NCI-H1048 (cell line): ENCODE results near the gene TSPAN18.

Source experiments
- DNase-seq: peaks from one replicate; lab custom pipeline; 2025; lab: John Stamatoyannopoulos, UW

TSPAN18 gene

DNA sequence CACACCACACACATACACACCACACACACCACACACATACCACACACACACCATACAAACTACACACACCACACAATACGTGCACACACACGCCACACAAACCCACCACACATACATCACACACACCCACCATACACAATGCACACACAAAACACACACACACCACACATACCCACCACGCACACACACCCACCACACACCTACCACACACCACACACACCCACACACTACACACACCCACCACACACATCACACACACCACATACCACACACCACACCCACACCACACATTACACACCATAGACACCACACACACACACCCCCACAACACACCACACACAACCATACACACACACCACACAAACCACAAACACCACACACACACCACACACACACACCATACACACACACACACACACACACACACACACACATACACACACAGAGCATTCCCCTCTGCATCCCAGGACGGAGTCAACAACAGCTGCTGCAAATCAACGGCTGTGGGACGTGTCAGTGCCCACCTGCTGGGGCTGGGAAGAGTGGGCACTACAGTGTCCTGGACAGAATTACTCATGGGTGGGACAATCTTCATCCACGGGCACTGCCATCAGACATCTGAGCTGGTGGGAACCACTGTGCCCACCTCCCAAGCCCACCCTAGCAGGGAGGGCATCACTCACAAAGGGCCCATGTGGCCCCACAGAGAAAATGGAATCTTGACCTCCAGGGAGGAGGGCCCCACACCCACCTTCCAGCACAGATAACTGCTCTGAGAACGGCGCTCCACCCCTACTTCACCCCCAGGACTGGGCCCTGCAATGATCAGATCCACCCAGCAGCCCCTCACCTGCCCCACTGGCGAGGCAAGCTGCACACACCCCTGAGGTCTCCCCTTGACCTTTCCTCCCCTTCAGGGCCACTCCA is 215.5 kb downstream of the TSPAN18 start:
- DNase-seq = no peak

DNA sequence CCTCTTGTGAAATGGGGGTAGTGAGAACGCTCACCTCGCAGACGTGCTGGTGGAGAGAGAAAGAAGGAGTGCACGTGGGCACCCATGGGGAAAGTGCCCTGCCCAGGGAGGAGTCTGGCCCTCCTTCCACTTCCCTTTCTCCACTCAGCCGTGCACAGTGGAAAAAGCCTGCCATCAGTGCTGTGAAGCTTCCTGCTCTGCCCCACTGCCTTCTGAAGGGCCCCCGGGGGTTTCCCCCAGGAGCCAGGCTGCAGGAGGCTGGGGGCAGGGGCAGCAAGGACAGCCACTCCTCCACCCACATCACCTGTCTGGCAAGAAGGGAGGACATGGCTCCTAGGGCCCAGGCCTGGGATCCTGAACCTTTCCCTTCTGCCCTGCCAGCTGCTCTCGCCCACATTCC is 216.4 kb downstream of the TSPAN18 start:
- DNase-seq = no peak

- DNase-seq = no peak
Observed at GRCh38 chr11:44943696-44944095, 216.9 kb downstream of the TSPAN18 start.

DNA sequence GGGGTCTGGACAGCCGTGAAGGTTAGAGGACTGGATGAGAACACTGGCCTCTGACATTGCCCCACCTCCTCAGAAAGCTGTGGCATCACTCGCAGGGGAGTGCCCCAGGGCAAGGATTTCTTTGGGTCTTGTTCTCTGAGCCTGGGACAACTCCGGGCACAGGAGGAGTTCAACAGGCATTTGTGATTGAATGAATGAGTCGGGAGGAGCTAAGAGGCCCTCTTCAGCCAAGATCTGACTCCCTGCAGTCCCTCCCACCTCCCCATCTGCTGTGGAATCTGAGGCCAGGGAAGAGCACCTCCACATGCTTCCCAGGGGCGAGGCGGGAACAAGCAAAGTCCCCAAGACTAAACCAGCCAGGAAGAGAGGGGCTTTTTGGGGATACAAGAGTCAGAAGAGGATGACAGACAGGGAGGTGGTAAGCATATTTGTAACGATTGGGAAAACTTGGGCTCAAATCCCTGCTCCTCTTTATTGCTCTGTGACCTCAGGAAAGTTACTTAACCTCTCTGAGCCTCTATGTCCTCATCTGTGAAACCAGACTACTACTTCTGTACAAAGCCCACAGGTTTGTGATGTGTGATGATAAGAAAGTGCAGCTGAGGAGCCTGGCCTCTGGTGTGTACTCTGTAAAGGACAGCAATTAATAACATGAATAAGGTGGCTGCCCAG is 217.6 kb downstream of the TSPAN18 start:
- no peak for DNase-seq

DNA sequence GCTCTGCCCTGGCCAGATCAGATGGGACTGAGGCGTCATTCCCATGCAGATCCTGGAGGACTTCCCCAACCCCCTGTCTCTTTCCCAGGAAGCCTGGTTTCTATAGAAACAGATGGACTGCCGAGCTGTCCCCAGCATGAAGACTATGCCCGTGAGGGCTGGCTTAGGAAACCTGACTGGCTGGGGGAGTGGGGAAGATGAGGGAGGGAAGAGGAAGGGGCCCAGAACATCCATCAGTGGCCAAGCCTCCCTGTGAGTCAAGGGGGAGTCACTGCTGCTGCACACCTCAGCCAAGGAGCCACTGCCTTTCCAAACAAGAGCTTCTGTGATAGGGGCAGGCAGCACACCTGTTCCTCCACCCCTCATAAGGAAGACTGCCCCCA is 218.1 kb downstream of the TSPAN18 start:
- no peak for DNase-seq

- DNase-seq = no peak
Observed at GRCh38 chr11:44945666-44946065, 218.9 kb downstream of the TSPAN18 start.

- DNase-seq = no peak
Observed at GRCh38 chr11:44946263-44946662, 219.5 kb downstream of the TSPAN18 start.

- DNase-seq = no peak
Observed at GRCh38 chr11:44947114-44947513, 220.4 kb downstream of the TSPAN18 start.

GRCh38 chr11:44948155-44948554 is 221.4 kb downstream of the TSPAN18 start:
- no peak for DNase-seq

DNA sequence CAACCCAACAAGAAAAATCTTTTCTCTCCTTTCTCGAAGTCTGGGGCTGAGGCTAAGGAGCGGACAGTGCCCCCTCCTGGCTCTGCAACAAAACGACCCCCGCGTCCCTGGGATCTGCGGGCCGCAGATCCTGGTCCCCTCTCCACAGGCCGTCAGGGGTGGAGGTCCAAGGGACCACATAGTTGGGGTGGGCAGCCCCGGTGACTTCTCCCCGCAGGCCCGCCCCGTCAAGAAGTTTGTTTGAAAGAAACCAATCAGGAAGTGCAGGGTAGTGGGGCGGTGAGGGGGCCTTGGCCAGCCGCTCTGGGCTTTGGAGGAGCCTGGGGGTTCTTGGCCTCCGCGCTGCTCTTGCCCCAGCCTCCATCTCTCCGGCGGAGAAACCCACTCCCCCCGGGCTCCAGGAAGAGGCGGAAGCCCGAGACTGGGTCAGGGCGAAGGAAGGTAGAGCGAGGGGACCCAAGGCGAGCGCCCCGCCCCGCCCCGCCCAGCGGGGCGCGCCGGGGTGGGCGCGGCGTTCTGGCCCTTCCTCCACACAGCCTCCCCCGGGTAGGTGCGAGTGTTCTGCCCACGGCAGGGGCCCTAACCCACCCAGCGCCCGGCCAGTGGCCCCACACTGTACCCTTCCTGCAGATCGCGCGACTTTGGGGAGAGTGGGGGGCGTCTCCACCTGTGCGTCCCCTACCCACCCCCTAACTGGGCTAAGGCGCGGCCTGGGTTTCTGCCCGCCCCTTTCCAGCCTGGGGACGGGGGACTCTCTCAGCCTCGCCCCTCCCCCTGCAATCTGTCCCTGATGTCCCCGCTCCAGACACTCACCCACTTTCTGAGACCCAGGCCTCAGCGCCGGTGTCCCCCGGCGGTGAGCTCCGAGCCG is 222.6 kb downstream of the TSPAN18 start:
- DNase-seq = no peak

- DNase-seq = no peak
Observed at GRCh38 chr11:44950031-44950624, 223.4 kb downstream of the TSPAN18 start.

DNA sequence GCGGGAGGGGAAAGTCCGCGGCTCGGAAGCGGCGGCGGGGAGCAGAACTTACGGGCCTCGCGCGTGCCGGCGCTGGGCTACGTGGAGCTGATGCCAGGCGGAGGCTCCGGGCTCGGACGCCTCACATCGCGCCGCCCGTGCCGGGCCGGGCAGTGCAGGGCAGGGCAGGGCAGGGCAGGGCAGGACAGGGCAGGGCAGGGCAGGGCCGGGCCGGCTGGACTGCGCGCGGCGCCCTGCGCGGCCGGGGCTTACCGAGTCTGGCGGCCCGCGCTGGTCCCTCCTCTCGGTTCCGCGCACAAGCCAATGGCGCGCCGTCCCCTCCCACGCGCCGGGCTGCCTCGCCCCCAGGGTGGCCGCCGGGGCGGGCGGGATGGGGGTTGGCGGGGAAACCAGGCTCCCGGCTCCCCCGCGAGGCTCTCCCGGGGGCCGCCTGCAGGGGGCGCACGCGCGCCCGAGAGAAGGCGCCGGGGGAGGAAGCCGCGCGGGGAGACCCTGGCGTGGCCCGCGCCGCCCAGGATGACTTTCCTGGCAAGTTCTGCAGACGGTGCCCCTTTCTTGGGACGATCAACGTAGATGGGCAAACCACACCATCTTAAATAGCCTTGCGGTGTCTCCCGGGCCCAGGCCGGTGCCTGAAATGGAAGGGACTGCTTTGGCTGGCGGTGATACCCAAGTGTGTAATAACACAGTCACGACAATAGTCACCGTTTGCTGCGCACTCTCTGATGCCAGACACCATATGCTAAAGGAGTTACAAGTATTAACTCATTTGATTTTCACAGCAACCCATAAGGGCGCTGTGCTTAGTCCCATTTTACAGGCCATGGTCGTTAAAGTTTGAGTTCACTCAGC is 224.1 kb downstream of the TSPAN18 start, which contains the start of gene TP53I11:
TSS of gene TP53I11 (minus strand) at position 259 of the 852 bp plus-strand sequence. CDS start 12,548 bp downstream, outside the sequence.
- no peak for DNase-seq

DNA sequence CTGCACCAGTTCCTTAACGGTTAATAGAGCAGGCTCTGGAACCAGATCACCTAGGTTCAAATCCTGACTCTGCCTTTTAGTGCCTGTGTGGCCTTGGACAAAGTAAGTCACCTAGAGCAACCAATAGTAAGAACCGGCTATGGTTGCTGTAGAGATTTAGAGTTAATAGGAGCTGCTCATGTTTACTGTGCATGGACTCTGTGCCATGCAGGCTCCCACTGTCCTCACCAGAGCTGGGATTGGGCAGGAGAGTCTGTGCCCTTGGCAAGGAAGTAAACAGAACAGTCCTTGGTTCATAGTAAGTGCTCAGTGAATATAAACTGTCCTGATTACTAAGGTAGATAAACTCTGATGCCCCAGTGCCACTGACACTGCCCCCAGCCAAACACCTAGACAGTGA is 225.3 kb downstream of the TSPAN18 start:
- no peak for DNase-seq

- DNase-seq = no peak
Observed at GRCh38 chr11:44952500-44953260, 225.9 kb downstream of the TSPAN18 start.

DNA sequence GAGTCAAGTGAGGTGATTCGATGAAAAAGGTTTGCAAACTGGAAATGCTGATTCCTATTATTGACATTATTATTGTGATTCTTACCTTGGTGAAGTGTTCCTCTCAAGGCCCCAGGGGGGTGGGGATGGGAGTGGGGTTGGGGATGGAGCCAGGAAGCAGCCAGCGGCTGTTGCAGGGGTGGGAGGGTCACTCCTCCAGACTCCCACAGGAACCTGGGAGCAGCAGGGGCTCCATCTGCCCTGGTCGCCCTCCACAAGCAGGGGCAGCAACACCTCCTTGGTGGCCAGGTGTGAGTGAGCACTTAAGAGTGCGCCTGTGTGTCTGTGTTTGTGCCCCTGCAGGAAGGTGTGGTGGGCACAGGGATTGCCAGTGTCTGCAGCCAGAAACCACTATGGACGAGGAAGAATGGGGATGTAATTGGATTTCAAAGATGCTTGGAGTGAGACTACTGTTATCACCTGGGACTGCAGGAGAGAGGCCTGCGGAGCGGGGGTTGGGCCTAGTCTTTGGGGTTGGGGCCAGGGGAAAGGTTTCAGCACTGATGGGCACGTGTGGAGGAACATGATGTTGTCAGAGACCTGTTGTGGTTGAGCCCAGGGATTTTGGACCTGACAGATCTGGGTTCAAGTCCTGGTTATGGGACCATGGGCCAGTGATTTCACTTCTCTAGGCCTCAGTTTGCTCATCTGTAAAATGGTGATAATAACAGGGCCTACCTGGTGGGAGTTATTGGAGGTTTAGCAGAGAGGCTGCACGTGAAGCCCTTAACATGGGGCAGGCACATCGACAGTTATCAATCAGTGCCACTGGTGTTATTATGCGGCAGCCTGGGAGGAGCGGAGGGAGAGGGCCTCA is 227.5 kb downstream of the TSPAN18 start:
- DNase-seq = no peak

GRCh38 chr11:44955015-44955738 is 228.4 kb downstream of the TSPAN18 start:
- DNase-seq = no peak

GRCh38 chr11:44957040-44957515 is 230.3 kb downstream of the TSPAN18 start:
- no peak for DNase-seq
